ENCODE data around the gene ALAS1. TPM values are rescaled to one million over a fixed set of nuclear protein-coding genes. Genes with fewer than 3 reads are reported as not detected.
A peak's percentile ranks its signal among the peaks of the same experiment; 100 is the strongest.

ALAS1 gene
- polyA plus RNA-seq, 3 donors, result 46.6 to 52.6 (median 48.8) TPM

DNA sequence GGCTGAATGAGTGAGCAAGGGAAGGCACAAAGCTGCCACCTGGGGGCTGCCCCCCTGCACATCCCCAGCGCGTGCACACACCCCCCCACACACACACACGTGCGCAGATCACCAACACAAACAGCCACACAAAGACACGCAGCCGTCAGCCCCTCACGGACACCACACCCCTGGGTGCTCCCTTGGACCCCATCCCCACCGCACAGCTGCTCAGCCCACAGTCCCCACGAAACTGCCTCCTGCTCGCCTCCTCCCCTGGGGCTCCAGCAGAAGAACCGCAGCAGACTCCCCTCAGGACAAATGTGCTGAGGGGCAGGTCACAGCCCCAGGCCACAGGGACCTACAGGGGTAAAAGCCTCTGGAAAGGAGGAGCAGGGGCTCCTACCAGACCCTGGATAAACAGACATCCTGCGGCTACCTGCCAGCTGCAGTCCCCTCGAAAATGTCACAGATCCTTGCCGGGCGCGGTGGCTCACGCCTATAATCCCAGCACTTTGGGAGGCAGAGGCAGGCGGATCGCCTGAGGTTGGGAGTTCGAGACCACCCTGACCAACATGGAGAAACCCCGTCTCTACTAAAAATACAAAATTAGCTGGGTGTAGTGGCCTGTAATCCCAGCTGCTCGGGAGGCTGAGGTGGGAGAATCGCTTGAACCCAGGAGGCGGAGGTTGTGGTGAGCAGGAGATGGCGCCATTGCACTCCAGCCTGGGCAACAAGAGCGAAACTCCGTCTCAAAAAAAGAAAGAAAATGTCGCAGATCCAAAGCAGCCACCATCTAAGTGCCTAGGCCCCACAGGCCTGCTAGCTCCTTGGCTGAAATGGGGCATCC is 34.5 kb downstream of the ALAS1 start:
- no peak for DNase-seq (ENCODE audit: low read depth in 3 of 3, low spot score in 2 of 3)

DNA sequence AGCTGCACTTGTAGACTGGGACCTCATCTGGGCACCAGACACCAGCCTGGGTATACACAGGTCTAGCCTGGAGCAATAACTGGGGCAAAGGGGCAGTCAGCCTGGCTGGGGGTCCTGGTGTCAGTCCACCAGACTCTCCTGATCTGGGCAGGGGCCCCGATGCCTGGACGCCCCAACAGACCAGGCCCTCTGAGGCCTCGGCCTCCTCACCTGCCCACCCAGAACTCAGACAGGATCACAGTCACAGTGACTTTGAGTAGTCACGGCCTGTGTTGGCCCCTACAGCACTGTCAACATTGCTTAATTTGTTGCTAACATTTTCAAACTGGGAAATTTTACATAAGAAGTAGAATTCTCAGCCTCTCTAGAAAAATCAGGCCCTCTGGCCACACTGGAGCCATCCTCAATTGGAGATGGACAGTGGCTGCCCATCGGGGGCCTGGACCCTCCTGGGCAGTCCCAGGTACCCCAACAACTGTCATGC is 35.2 kb downstream of the ALAS1 start:
- no peak for DNase-seq (ENCODE audit: low read depth in 3 of 3, low spot score in 2 of 3)

DNA sequence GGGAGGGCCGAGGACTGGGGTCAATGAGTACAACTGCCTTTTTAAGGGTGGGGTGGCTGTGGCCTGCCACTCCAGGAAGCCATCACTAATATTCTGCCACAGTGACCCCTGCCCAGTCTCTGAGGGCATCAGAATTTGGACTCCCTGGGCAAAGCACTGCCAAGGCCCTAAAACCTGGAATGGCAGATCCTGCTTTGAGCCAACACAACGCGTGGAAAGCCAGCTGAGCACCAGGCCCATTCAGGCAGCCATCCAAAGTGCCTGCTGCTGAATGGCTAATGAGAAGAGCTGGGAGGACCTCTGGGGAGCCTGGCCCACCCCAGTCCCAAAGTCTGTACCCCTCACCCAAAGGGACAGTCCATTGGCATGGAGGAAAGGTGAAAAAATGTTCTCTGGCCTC is 36.0 kb downstream of the ALAS1 start:
- no peak for DNase-seq (ENCODE audit: low read depth in 3 of 3, low spot score in 2 of 3)

DNA sequence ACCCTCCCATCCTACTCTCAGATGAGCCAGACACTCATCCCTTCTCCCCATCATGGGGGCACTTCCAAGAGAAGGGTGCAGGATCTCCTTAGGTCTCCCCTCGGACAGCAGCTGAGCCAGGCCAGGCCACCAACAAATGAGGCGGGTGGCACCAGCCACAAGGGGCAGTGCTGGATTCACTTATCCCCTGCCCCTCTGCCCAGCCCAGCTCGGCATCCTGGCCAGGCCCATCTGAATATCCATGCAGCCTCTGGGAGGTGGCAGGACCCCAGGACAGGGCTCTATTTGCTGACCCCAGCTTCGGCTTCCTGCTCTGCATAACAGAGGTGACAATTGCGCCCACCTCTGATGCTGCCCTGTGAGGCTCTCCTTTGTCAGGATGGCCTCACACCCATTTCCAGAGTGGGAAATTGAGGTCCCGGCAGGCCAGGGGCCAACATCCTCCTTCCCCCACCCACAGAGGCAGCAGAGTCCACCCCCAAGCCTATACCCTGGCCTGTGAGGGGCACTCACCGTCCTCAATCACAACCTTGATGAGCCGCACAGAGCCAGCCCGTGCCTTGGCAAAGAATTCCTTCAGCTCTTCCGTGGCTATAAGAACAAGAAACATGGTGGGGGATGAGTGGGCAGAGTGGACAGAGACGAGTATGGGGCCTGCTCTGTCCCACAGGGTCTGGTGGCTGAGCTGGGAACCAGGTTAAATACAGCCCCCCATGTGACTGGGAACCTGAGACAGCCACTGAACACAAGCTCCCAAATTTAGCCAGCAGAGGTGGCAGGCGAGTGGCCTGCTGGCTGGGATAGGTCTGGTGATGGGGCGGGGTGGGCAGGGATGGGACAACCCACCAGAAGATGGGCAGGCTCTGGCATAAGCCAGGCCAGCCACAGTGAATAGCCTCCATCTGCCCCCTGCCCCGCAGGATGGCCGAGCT is 36.8 kb downstream of the ALAS1 start:
- DNase-seq (ENCODE audit: low read depth in 3 of 3, low spot score in 2 of 3), result no peak

DNA sequence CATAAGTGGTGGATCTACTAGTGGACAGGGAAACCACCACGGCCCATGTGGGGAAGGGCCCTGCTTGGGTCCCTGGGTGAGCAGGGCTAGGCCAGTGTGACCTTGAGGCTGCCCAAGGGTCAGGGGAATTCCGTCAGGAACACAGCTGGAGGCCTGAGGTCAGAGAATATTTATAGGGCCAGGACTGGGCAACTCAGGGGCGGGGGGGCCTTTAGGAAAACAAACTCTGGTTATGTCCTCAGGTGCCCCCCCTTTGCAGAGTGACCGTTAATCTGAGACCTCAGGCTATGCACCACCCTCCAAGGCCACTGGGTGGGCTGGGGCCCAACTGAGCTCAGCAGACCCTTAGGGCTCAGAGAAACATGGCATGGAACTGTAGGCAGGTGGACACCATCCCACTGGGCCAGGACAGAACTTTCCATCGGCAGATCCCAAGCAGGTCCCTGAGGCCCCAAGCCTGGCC is 38.5 kb downstream of the ALAS1 start:
- no peak for DNase-seq (ENCODE audit: low read depth in 3 of 3, low spot score in 2 of 3)

DNA sequence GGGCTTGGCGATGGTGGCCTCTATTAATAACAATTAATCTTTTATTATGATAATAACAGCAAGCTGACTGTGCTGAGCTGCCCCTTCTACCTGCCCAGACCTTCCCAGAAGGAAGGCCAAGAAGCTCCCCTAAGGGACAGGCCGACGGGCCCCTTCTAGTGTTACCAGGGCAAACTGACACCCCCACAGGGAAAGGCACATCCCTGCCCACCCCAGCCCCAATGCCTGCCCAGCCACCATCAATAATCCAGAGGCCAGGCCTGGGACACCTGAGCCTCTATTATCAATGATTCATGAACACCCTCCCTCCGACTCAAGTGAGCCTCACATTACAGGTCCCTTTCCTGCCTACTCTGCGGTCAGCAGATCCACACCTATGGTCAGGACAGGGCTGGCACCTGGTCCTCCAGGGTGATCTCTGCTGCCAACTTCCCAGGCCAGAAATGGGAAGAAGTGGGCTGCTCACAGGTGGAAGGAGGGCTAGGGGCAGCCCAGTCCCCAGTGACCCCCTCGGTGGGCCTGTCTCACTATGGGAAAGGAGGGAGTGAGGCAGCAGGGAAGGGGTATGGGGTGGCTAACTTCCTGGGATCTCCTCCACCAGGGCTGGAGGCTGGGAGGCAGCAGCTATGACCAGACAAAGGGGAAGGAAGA is 39.2 kb downstream of the ALAS1 start:
- DNase-seq (ENCODE audit: low read depth in 3 of 3, low spot score in 2 of 3), result no peak

DNA sequence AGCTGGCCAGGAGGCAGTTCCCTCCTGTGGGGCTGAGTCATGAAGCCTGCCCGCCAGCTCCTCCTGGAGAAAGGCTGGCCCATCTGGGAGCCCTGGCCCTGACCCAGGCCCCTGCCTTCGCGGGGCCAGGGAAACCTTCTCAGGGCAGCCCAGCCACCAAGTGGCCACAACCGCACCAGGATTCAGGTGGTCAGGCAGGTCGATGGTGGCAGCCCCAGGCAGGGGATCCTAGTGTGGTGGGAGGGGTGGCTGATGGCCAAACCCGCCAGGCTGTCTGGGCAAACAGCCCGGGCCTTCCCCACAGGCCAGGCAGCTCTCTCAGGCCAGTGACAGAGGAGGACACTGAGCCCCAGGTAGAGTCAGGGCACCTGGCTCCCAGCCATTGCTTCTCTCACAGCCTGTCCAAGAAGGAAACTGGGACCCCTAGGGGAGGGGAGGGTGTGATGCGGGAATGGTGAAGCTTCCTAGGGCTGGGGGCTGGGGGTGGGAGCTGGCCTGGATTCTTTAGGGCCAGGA is 39.8 kb downstream of the ALAS1 start:
- no peak for DNase-seq (ENCODE audit: low read depth in 3 of 3, low spot score in 2 of 3)

DNA sequence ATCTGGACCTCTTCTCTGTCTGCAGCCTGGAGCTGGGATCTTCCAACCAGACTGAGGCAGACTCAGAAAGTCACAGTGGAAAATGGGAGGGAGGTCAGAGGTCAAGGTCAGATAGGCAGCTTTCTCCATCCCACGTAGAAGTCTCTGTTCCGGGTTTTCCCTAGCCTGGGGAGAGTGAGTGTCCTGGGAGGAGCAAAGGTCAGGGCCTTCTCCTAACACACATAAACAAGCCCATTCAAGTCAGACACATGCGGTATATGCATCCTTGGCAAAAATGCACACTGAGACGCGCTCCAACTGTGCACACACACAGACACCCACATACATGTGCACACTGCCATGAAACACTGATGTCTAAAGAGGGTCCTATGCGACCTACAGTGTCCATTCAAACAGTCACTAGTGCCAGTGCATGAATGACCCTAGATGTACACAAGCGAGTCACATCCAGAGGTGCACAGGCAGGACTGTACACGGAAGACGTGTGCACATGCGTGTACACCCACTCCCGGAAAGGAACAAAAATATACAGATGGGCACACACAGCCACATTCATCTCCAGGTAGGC is 40.3 kb downstream of the ALAS1 start:
- no peak for DNase-seq (ENCODE audit: low read depth in 3 of 3, low spot score in 2 of 3)

DNA sequence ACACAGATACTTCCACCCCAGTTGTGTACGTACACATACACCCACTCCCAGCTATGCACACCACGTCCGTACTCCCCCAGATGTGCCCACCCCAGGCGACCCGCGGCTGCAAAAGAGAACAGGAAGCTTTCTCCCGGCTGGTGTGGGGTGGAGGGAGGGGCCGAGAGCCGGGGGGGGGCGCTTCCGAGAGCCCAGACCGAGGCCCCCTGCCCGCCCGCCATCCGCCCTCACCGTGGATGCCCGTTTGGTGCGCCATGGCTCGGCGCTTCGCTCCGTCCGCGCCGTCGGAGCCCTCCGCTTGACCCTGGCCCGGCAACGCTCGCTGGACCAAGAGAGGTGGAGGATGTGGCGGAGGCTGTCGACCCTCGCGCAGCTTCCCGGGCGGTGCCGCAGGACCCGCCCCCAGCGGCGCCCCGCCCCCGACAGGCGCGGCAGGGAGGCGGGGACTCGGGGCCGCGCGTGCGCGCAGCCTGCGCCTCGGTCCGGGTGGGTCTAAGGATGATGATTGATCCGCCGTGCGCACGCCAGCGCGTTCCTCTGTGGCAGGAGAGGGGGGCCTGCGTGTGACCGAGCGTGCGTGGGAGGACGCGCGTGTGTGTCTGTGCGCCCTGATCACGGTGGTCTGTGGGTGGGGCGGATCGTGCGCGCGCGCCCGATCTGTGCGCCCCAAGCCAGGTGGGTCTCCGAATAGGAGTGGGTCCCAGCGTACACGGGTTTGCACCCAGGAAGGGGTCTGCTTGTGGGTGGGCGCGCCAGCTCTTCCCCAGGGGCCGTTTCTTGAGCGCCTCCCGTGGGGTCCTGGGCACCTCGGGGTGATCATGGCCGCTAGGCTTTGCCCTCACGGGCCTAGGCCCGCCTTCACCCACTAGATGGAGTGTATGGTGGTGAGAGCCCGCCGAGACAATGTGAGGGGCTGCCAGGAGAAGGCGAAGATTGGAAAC is 41.1 kb downstream of the ALAS1 start, which contains the start of gene TWF2:
Gene TWF2 (minus strand): TSS at position 398 of the 941 bp plus-strand sequence. CDS start 142 bp downstream, at position 256.
- DNase-seq (ENCODE audit: low read depth in 3 of 3, low spot score in 2 of 3), result peak in 1 of 3 donors; percentile 69

DNA sequence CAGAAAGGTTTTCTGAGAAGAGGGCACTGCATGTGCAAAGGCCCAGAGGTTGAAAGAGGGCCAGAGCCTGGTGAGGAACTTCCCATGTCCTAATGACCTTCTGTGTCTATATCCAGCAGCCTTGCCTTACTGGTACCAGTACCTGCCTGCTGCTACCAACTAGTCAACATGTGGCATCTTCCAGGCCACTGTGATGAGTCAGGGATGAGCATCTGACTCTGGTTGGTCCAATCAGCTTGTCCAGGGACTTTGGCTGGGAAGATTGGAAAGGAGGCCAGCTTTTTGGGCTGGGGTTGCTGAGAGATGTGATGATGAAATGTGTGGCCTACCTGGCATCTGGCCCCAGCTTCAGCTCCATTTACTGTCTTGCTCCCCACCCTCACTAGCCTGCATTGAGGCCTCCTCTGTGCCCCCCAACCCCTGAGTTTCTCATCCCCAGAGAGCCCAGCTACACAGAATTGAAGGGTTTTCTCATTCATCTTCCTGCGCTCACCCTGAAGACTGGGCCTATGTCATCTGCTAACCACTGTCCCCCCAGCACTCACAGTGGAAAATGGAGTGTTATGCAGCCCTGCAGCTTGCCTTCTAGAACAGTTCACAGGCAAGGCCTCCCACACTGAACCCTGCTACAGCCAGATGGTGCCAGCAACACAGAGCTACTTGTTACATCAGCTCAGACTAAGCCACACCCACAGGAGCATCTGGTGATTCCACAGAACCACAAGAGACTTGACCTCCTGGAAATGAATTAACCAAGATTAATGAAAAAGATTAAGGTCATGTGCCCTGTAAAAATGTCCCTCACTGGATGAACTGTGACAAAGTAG is 42.3 kb downstream of the ALAS1 start:
- DNase-seq (ENCODE audit: low read depth in 3 of 3, low spot score in 2 of 3), result no peak

DNA sequence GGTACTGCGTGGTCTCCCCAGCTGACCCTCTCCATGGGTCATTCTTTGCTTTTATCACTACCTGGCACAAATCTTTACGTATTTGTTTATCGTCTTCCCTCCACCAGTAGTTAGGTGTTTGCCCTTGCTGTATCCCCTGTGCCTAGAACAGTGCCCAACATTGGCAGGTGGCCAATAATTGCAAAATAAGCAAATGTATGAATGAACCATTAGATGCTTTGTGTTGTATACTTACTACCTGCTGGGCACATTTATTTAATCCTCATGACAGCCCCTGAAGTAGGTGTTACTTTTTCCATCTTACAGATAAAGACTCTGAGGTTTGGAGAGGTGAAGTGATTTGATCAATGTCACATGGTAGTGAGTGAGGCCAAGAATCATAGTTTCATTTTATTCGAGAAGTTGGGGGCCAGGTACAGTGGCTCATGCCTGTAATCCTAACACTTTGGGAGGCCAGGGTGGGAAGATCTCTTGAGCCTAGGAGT is 43.0 kb downstream of the ALAS1 start:
- no peak for DNase-seq (ENCODE audit: low read depth in 3 of 3, low spot score in 2 of 3)

DNA sequence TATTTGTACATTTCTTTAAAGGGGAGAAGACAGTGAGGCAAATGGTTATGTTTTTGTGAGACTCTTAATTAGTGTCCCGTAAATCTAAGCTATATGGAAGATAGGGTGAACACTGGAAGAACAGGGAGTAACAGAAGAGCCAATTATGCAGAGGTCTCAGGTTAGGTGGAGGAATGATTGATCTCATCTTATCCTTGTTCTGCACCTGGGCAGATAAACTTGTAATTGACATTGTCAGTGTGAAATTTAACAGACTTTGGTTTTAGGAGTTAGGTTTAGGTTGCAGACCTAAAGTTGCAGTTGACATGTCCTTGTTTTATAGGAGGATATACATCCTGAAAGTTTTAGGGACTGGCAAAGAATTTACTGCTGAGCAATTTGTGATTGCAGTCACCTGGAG is 44.1 kb downstream of the ALAS1 start:
- DNase-seq (ENCODE audit: low read depth in 3 of 3, low spot score in 2 of 3), result no peak

DNA sequence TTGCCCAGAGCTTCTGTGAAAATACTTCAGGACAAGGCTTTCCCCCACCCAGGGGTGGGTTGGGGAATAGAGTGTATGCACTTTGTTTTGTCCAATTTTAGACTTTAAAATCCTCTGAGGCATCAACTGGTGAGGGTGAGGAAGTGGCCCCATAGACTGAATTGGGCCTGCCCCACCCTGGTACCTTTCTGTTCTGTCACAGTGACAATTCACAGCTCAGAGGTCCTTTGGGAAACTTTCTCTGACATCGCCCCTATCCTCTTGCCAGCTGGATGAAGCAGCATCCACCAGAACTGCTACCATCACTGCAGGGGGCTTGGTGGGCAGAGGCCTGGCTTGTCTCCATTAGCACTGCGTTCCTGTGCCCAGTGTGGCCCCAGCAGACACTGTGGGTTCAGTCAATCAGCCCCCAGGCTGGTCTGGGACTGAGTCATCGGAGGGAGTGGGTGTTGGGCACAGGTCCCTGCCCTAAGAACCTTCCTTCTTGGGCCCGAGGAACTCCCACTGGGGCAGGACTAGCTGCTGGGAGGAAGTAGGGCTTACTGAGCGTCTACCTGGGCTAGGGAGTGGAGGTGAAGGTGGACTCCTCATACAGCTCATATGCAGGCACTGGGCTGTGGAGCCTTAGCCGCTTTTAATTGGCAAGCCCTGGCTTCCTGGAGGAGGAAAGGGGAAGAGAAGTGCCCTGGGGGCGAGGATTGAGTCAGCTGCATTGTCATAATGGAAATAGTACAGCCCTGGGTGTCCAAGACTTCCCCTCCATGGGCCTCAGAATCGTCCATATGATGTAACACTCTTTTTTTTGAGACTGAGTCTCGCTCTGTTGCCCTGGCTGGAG is 46.0 kb downstream of the ALAS1 start:
- DNase-seq (ENCODE audit: low read depth in 3 of 3, low spot score in 2 of 3), result no peak

DNA sequence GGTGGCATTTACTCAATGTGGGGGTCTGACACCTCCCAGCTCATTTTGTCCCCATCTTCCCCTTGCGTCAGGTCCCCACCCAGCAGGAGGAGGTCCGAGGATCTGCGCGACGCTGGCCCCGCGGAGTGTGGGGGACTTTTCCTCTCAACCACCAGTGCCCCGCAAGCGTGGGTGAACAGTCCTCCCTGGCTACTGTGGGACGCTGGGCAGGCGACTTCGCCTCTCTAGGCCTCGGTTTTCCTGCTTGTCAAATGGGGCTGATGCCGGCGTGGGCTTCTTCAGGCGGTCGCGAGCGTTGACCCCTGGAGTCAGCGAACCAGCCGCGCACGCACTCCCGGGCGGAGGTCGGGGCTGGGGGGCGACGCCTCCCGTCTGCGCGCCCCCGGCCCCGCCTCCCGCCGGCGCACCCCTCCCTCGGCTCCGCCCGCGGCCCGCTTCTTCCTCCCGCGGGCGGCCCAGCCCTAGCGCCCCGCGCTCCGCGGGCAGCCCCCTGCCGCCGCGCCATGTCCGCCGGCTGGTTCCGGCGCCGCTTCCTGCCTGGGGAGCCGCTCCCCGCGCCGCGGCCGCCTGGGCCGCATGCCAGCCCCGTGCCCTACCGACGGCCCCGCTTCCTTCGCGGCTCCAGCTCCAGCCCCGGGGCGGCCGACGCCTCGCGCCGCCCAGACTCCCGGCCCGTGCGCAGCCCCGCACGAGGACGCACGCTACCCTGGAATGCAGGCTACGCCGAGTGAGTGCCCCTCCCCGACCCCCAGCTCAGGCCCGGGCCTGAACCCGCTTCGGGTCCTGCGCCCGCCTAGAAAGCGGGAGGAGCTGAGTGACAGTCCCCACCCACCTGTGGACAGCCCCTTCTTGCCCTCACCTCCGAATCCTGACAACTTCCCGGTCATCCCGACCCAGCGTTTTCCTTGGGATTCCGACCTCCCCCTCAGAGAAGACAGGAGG is 47.6 kb downstream of the ALAS1 start, which contains the start of gene PPM1M:
Gene PPM1M (plus strand): TSS at position 438 of the 942 bp plus-strand sequence. CDS start 66 bp downstream, at position 504.
- no peak for DNase-seq (ENCODE audit: low read depth in 3 of 3, low spot score in 2 of 3)

DNA sequence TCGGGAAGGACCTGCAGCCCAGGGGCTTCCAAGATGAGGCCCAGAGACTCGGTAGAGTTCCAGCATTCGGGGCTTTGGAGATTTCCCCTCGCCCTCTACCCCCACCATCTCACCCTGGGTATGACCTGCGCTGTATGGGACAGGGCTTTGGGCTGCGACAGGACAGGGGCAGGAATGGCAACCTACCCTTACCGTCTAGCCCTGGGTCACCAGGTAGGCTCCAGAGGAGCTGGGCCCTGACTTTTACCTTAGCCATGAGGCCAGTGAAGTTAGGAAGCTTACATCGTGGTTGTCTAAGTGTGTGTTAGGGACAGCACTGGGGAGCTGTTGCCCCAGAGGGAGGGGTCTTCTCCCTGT is 48.3 kb downstream of the ALAS1 start:
- no peak for DNase-seq (ENCODE audit: low read depth in 3 of 3, low spot score in 2 of 3)

All from right renal cortex interstitium (tissue), 3 donors.